ENCODE results near the gene F9.

Gene F9

DNA sequence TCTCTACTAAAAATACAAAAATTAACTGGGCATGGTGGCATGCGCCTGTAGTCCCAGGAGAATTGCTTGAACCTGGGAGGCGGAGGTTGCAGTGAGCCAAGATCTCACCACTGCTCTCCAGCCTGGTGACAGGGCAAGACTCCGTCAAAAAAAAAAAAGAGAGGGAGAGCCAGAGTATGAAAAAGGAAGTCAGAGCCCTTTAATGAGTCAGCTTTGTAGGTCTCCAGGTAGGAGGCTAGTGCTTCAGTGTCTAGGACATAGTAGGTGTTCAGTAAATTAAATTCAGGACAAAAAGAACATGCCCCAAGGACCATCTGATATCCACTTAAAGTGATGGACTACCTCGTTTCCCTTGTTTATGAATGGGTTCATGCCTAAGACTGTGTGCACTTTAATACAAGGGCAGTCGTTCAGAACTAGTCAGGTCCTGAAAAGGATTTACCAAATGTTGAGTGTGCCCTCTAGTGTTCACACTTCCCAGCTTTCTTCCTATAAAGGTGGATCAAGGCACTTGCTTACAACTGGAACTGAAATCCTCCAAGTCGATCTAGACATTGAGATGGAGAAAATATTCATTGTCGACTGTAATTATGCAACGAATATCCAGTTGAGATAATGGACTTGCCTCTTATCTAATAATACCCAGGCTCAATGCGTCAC is 29.0 kb downstream of the F9 start:
- Histone ChIP-seq H3K27me3 (ENCODE audit: control insufficient read depth in 1 of 2, insufficient read depth in 1 of 2, low read length in 2 of 2) (no peaks in the 10 kb centered on the region), H3K36me3 (ENCODE audit: control insufficient read depth in 1 of 2, insufficient read depth in 2 of 2, low read depth in 1 of 2, low read length in 2 of 2) (no peaks in the 10 kb centered on the region), H3K14ac (ENCODE audit: low read length in 2 of 2) (no peak overlapping the region), H2AFZ (ENCODE audit: low read depth, low read length) (no peak overlapping the region), H3K79me1 (replicated peaks; ENCODE audit: low read length, poor library complexity, severe bottlenecking) (no peaks in the 10 kb centered on the region), H3K9ac (ENCODE audit: low read length) (no peak overlapping the region), H2AK5ac (ENCODE audit: low read length, severe bottlenecking) (no peak overlapping the region), H2BK120ac (ENCODE audit: low read depth, low read length) (no peak overlapping the region), H2BK5ac (ENCODE audit: low read depth, low read length, poor library complexity, severe bottlenecking) (no peak overlapping the region), H3K18ac (ENCODE audit: low read depth in 1 of 2, low read length in 2 of 2) (no peak overlapping the region), H3K4me2 (ENCODE audit: low read length, poor library complexity, severe bottlenecking) (no peak overlapping the region), H3K4me3 (ENCODE audit: insufficient read depth in 1 of 2, low read depth in 1 of 2, low read length in 2 of 2) (no peak overlapping the region), H4K8ac (ENCODE audit: low read length) (no peak overlapping the region), H4K91ac (ENCODE audit: low read length) (no peak overlapping the region), H3K23ac (ENCODE audit: low read length in 2 of 2) (no peak overlapping the region), H3K4ac (ENCODE audit: low read depth in 1 of 2, low read length in 2 of 2) (no peak overlapping the region), H3K27ac (ENCODE audit: low read length, poor library complexity, severe bottlenecking) (no peak overlapping the region), H3K9me3 (ENCODE audit: control insufficient read depth, low read length) (no peaks in the 10 kb centered on the region), H2BK15ac (ENCODE audit: low read depth, poor library complexity, severe bottlenecking) (no peak overlapping the region), H2BK12ac (ENCODE audit: low read length in 2 of 2) (no peak overlapping the region), H3K4me1 (ENCODE audit: control insufficient read depth, insufficient read depth, low read depth, low read length) (no peaks in the 10 kb centered on the region)
- 67% methylated on average over 3 of the region's 9 CpGs for WGBS
- peak; percentile 7 for DNase-seq

DNA sequence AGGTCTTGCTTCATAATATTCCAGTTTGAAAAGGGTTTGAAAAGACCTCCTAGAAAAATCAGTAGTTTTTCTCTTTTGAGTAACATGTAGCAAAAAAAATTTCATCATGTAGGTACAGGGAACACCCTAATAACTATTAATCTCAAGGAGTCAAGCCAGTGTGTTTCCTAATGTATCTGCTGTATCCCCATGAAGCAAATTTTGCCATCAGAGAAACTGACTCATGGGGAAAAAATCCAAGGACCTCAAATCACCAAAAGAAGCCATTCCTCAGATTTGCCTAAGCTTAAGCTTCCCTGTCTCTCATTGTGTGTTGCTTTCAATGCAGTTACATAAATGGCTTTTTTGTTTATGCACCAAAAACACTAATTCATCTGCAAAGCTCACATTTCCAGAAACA is 29.7 kb downstream of the F9 start:
- H2BK5ac ChIP-seq (ENCODE audit: low read depth, low read length, poor library complexity, severe bottlenecking): no peak overlapping the region
- H3K4ac ChIP-seq (ENCODE audit: low read depth in 1 of 2, low read length in 2 of 2): no peak overlapping the region
- no peak overlapping the region for H3K18ac ChIP-seq (ENCODE audit: low read depth in 1 of 2, low read length in 2 of 2)
- H3K27me3 ChIP-seq (ENCODE audit: control insufficient read depth in 1 of 2, insufficient read depth in 1 of 2, low read length in 2 of 2): no peaks in the 10 kb centered on the region
- no peak overlapping the region for H2BK15ac ChIP-seq (ENCODE audit: low read depth, poor library complexity, severe bottlenecking)
- H3K4me1 ChIP-seq (ENCODE audit: control insufficient read depth, insufficient read depth, low read depth, low read length): no peaks in the 10 kb centered on the region
- H3K23ac ChIP-seq (ENCODE audit: low read length in 2 of 2): no peak overlapping the region
- no peak overlapping the region for H2AFZ ChIP-seq (ENCODE audit: low read depth, low read length)
- H2BK120ac ChIP-seq (ENCODE audit: low read depth, low read length): no peak overlapping the region
- H3K9me3 ChIP-seq (ENCODE audit: control insufficient read depth, low read length): no peaks in the 10 kb centered on the region
- H3K9ac ChIP-seq (ENCODE audit: low read length): no peak overlapping the region
- no peak for DNase-seq
- no peak overlapping the region for H3K4me2 ChIP-seq (ENCODE audit: low read length, poor library complexity, severe bottlenecking)
- H3K79me1 ChIP-seq (replicated peaks; ENCODE audit: low read length, poor library complexity, severe bottlenecking): no peaks in the 10 kb centered on the region
- no peak overlapping the region for H3K27ac ChIP-seq (ENCODE audit: low read length, poor library complexity, severe bottlenecking)
- H4K91ac ChIP-seq (ENCODE audit: low read length): no peak overlapping the region
- H3K4me3 ChIP-seq (ENCODE audit: insufficient read depth in 1 of 2, low read depth in 1 of 2, low read length in 2 of 2): no peak overlapping the region
- H4K8ac ChIP-seq (ENCODE audit: low read length): no peak overlapping the region
- H3K14ac ChIP-seq (ENCODE audit: low read length in 2 of 2): no peak overlapping the region
- no peaks in the 10 kb centered on the region for H3K36me3 ChIP-seq (ENCODE audit: control insufficient read depth in 1 of 2, insufficient read depth in 2 of 2, low read depth in 1 of 2, low read length in 2 of 2)
- H2BK12ac ChIP-seq (ENCODE audit: low read length in 2 of 2): no peak overlapping the region
- no peak overlapping the region for H2AK5ac ChIP-seq (ENCODE audit: low read length, severe bottlenecking)

DNA sequence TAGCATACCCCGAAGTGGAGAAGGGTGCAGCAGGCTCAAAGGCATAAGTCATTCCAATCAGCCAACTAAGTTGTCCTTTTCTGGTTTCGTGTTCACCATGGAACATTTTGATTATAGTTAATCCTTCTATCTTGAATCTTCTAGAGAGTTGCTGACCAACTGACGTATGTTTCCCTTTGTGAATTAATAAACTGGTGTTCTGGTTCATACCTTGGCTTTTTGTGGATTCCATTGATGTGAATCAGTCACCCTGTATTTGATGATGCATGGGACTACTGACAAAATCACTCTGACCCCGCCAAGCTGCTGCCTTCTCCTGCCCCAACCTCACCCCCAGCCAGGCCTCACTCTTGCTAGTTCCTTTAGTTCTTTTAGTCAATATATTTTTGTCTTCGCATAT is 32.7 kb downstream of the F9 start:
- Histone ChIP-seq H3K4ac (ENCODE audit: low read depth in 1 of 2, low read length in 2 of 2) (no peak overlapping the region), H3K4me1 (ENCODE audit: control insufficient read depth, insufficient read depth, low read depth, low read length) (no peaks in the 10 kb centered on the region), H2AFZ (ENCODE audit: low read depth, low read length) (no peak overlapping the region), H2BK5ac (ENCODE audit: low read depth, low read length, poor library complexity, severe bottlenecking) (no peak overlapping the region), H2AK5ac (ENCODE audit: low read length, severe bottlenecking) (no peak overlapping the region), H3K14ac (ENCODE audit: low read length in 2 of 2) (no peak overlapping the region), H4K91ac (ENCODE audit: low read length) (no peak overlapping the region), H3K9ac (ENCODE audit: low read length) (no peak overlapping the region), H3K36me3 (ENCODE audit: control insufficient read depth in 1 of 2, insufficient read depth in 2 of 2, low read depth in 1 of 2, low read length in 2 of 2) (no peaks in the 10 kb centered on the region), H3K4me3 (ENCODE audit: insufficient read depth in 1 of 2, low read depth in 1 of 2, low read length in 2 of 2) (no peak overlapping the region), H4K8ac (ENCODE audit: low read length) (no peak overlapping the region), H3K4me2 (ENCODE audit: low read length, poor library complexity, severe bottlenecking) (no peak overlapping the region), H3K23ac (ENCODE audit: low read length in 2 of 2) (no peak overlapping the region), H2BK120ac (ENCODE audit: low read depth, low read length) (no peak overlapping the region), H3K18ac (ENCODE audit: low read depth in 1 of 2, low read length in 2 of 2) (no peak overlapping the region), H3K27me3 (ENCODE audit: control insufficient read depth in 1 of 2, insufficient read depth in 1 of 2, low read length in 2 of 2) (no peaks in the 10 kb centered on the region), H3K79me1 (replicated peaks; ENCODE audit: low read length, poor library complexity, severe bottlenecking) (no peaks in the 10 kb centered on the region), H3K27ac (ENCODE audit: low read length, poor library complexity, severe bottlenecking) (no peak overlapping the region), H2BK15ac (ENCODE audit: low read depth, poor library complexity, severe bottlenecking) (no peak overlapping the region), H2BK12ac (ENCODE audit: low read length in 2 of 2) (no peak overlapping the region), H3K9me3 (ENCODE audit: control insufficient read depth, low read length) (no peaks in the 10 kb centered on the region)
- no CpG with 5 or more reads among the region's 5 CpGs for WGBS
- DNase-seq: no peak

DNA sequence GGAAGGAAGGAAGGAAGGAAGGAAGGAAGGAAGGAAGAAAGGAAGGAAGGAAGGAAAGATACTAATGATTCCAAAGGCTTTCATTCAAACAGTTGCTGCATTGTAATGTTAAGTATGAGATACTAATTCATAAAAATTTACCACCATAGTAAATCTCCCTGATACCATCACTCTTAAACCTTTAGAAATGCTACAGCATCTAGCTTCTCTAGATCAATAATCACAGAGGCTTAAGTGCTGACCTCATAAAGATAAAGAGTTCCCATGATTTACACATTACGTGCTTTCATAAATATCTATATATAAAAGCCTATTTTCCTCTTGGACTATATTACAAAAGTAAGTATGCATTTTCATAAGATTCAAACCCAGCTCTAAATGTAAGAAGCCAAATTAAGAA is 36.4 kb downstream of the F9 start:
- H3K4ac ChIP-seq (ENCODE audit: low read depth in 1 of 2, low read length in 2 of 2): no peak overlapping the region
- no peak overlapping the region for H3K4me2 ChIP-seq (ENCODE audit: low read length, poor library complexity, severe bottlenecking)
- no peak overlapping the region for H3K9ac ChIP-seq (ENCODE audit: low read length)
- no peak overlapping the region for H3K18ac ChIP-seq (ENCODE audit: low read depth in 1 of 2, low read length in 2 of 2)
- H2BK12ac ChIP-seq (ENCODE audit: low read length in 2 of 2): no peak overlapping the region
- H4K91ac ChIP-seq (ENCODE audit: low read length): no peak overlapping the region
- no peaks in the 10 kb centered on the region for H3K9me3 ChIP-seq (ENCODE audit: control insufficient read depth, low read length)
- no peak overlapping the region for H2BK5ac ChIP-seq (ENCODE audit: low read depth, low read length, poor library complexity, severe bottlenecking)
- H3K27me3 ChIP-seq (ENCODE audit: control insufficient read depth in 1 of 2, insufficient read depth in 1 of 2, low read length in 2 of 2): peaks cover 0 to 3% of the 10 kb centered on the region in 2 experiments
- H3K23ac ChIP-seq (ENCODE audit: low read length in 2 of 2): no peak overlapping the region
- H3K14ac ChIP-seq (ENCODE audit: low read length in 2 of 2): no peak overlapping the region
- H3K4me1 ChIP-seq (ENCODE audit: control insufficient read depth, insufficient read depth, low read depth, low read length): no peaks in the 10 kb centered on the region
- H3K27ac ChIP-seq (ENCODE audit: low read length, poor library complexity, severe bottlenecking): no peak overlapping the region
- H3K4me3 ChIP-seq (ENCODE audit: insufficient read depth in 1 of 2, low read depth in 1 of 2, low read length in 2 of 2): no peak overlapping the region
- DNase-seq: no peak
- no CpG with 5 or more reads among the region's 1 CpG for WGBS
- H2BK15ac ChIP-seq (ENCODE audit: low read depth, poor library complexity, severe bottlenecking): no peak overlapping the region
- H2AK5ac ChIP-seq (ENCODE audit: low read length, severe bottlenecking): no peak overlapping the region
- H3K79me1 ChIP-seq (replicated peaks; ENCODE audit: low read length, poor library complexity, severe bottlenecking): no peaks in the 10 kb centered on the region
- no peak overlapping the region for H2BK120ac ChIP-seq (ENCODE audit: low read depth, low read length)
- H4K8ac ChIP-seq (ENCODE audit: low read length): no peak overlapping the region
- H2AFZ ChIP-seq (ENCODE audit: low read depth, low read length): no peak overlapping the region
- no peaks in the 10 kb centered on the region for H3K36me3 ChIP-seq (ENCODE audit: control insufficient read depth in 1 of 2, insufficient read depth in 2 of 2, low read depth in 1 of 2, low read length in 2 of 2)
